Stomach smooth muscle (tissue), 2 donors: Measurements from ENCODE around the gene SUZ12.
"Not testable (repeated sequence)": the region's sequence is repeated elsewhere in the genome, so short reads cannot be mapped to it uniquely, and the experiment has no call there.

Source experiments
- H3K27ac ChIP-seq: one replicate; pipeline ENCODE4 v1.7.0; 2013; ENCODE audit warnings: mild to moderate bottlenecking, low read length, inconsistent platforms
- H3K27me3 ChIP-seq, 2 donors: one replicate each; pipeline ENCODE4 v1.7.0; 2013; ENCODE audit warnings: low read length in 2 of 2; ENCODE audit not compliant: insufficient read depth in 2 of 2, control insufficient read depth in 1 of 2
- H3K36me3 ChIP-seq, 2 donors: one replicate each; pipeline ENCODE4 v1.7.0; 2013; ENCODE audit warnings: low read length in 2 of 2; ENCODE audit not compliant: control insufficient read depth in 2 of 2, insufficient read depth in 2 of 2
- H3K4me1 ChIP-seq: one replicate; pipeline ENCODE4 v1.7.0; 2013; ENCODE audit warnings: low read length; ENCODE audit not compliant: control insufficient read depth, insufficient read depth
- H3K4me3 ChIP-seq, 2 donors: one replicate each; pipeline ENCODE4 v1.7.0; 2013; ENCODE audit warnings: low read length in 2 of 2
- H3K9ac ChIP-seq, 2 donors: one replicate each; pipeline ENCODE4 v1.7.0; 2013; ENCODE audit warnings: low read length in 2 of 2, mild to moderate bottlenecking in 1 of 2
- H3K9me3 ChIP-seq, 2 donors: one replicate each; pipeline ENCODE4 v1.7.0; 2013; ENCODE audit warnings: low read length in 2 of 2; ENCODE audit not compliant: control insufficient read depth in 2 of 2
- donor health status: healthy.
- donor health status: Pancreatic carcinoma.

Gene SUZ12

DNA sequence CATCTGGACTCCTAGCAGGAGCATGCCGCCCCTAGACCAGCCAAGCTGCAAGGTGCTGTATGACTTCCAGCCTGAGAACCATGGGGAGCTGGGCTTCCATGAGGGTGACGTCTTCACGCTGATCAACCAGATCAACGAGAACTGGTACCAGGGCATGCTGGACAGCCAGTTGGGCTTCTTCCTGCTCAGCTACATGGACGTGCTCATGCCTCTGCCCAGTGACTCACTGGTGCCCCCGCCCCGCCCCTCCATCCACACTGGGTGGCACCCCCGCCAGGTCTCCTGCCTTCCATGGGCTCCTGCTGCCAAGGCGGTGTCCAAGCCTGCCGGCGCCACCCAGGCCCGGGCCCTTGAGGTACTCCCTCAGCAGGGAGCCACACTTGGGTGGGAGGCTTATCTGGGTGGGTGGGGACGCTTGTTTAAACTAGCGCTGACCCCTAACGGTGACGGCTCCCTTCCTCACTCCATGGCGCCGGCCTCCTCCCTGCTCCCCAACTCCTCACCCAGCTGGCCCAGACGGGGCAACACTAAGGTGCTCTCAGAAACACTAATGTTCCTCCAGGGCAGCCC, 104.6 kb downstream of the SUZ12 start:
- not testable (repeated sequence) for H3K36me3 ChIP-seq, H3K9ac ChIP-seq, H3K27ac ChIP-seq, H3K9me3 ChIP-seq, H3K4me3 ChIP-seq, H3K27me3 ChIP-seq, H3K4me1 ChIP-seq

DNA sequence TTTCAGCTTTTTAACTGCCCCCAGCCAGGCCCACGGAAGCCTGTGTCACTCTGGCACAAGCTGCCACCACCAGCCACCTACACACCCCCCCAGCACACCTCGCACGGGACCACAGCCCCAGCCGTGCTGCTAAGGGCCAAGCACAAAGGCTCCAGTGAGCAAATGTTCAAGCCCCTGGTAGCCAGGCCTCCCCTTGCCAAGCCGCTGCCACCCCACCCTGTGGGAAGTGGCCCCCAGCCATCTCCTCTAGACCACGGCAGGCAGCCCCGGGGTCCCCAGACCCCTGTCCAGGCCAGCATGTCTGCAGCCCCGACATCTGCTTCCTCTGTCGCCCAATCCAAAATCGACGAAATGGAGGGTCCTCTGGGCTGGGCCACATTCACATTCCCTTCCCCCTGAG, 105.5 kb downstream of the SUZ12 start:
- H3K27ac ChIP-seq, H3K27me3 ChIP-seq, H3K9me3 ChIP-seq, H3K4me3 ChIP-seq, H3K4me1 ChIP-seq, H3K36me3 ChIP-seq, H3K9ac ChIP-seq: not testable (repeated sequence)

DNA sequence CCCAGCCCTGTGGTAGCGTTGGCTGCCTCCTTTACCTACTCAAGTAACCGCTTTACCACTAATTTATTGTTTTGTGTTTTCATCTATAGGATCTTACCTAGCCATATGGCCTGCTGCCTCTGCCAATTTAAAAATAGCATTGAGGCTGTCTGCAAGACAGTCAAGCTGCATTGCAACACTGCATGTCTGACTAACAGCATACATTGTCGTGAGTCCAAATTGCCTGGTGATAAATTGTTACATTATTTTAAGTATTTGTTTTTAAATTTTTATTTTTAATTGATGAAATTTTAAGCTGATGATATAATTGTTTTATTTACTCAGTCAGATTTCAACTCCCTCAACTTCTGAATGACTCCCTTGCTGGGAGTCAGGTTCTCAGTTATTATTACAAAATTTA, 108.8 kb downstream of the SUZ12 start:
- not testable (repeated sequence) for H3K4me1 ChIP-seq

GRCh38 chr17:32047663-32048062, 110.9 kb downstream of the SUZ12 start:
- H3K36me3 ChIP-seq, H3K27ac ChIP-seq, H3K9ac ChIP-seq, H3K27me3 ChIP-seq, H3K4me1 ChIP-seq, H3K4me3 ChIP-seq, H3K9me3 ChIP-seq: not testable (repeated sequence)

More for the DNA sequence above, 108.8 kb downstream of the SUZ12 start:
- not testable (repeated sequence) for H3K4me3 ChIP-seq, H3K9me3 ChIP-seq, H3K36me3 ChIP-seq, H3K9ac ChIP-seq, H3K27ac ChIP-seq, H3K27me3 ChIP-seq
